Measurements from ENCODE around the gene INPPL1. TPM values are rescaled to one million over a fixed set of nuclear protein-coding genes. Genes with fewer than 3 reads are reported as not detected.

The INPPL1 gene
- total and polyA plus RNA-seq, 2 donors from 2014 or later: 39.9 to 120 TPM

GRCh38 chr11:72220696-72221363, 3.7 kb upstream of the INPPL1 start:
- Histone ChIP-seq H3K27ac (ENCODE audit: low read depth in 2 of 2, low read length in 2 of 2) (no peak overlapping the region), H3K9ac (ENCODE audit: low read length in 3 of 3) (no peak overlapping the region), H3K4me1 (ENCODE audit: control insufficient read depth in 2 of 3, insufficient read depth in 2 of 3, low read depth in 1 of 3, low read length in 3 of 3) (peaks cover 0 to 16% (median 13%) of the 10 kb centered on the region in 3 donors), H3K9me3 (ENCODE audit: control insufficient read depth in 2 of 3, insufficient read depth in 1 of 3, low read length in 3 of 3) (no peaks in the 10 kb centered on the region), H3K4me3 (ENCODE audit: low read length in 3 of 3) (no peak overlapping the region), H3K27me3 (ENCODE audit: control insufficient read depth, insufficient read depth, low read length) (no peaks in the 10 kb centered on the region), H3K36me3 (ENCODE audit: control insufficient read depth in 2 of 3, insufficient read depth in 3 of 3, low read length in 3 of 3) (no peaks in the 10 kb centered on the region)
- FAIRE-seq (no peak), DNase-seq (peak in 1 of 5 donors; percentile 38)
- intact Hi-C loops (cut with DNase I): no loop called here
- TF ChIP-seq, protein P1, sequence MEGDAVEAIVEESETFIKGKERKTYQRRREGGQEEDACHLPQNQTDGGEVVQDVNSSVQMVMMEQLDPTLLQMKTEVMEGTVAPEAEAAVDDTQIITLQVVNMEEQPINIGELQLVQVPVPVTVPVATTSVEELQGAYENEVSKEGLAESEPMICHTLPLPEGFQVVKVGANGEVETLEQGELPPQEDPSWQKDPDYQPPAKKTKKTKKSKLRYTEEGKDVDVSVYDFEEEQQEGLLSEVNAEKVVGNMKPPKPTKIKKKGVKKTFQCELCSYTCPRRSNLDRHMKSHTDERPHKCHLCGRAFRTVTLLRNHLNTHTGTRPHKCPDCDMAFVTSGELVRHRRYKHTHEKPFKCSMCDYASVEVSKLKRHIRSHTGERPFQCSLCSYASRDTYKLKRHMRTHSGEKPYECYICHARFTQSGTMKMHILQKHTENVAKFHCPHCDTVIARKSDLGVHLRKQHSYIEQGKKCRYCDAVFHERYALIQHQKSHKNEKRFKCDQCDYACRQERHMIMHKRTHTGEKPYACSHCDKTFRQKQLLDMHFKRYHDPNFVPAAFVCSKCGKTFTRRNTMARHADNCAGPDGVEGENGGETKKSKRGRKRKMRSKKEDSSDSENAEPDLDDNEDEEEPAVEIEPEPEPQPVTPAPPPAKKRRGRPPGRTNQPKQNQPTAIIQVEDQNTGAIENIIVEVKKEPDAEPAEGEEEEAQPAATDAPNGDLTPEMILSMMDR (IDR thresholded peaks at IDR 0.05; ENCODE audit: borderline replicate concordance, extremely low read depth, insufficient read depth): no peak

DNA sequence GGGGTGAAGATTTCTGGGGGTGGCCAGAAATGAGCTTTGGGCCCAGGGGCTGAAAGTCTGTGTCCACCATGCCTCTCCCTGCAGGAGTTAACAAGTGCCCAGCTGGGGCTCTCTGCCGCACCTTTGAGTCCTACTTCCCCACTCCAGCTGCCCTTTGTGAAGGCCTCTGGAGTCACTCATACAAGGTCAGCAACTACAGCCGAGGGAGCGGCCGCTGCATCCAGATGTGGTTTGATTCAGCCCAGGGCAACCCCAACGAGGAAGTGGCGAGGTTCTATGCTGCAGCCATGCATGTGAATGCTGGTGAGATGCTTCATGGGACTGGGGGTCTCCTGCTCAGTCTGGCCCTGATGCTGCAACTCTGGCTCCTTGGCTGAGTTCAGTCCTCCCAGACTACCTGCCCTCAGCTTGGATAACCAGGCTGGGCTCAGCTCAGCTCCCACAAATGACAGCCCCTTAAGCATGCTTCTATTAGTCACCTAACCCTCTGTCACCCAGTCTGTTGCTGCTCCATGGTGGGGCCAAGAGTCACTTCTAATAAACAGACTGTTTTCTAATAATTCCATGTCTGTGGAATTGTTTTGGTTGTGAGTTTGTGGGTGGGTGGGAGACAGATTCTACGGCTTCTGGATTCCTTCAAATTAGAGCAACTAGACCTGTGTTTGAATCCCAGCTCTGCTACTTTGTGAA, 3.0 kb upstream of the INPPL1 start:
- H3K4me3 ChIP-seq (ENCODE audit: low read length in 3 of 3): no peak overlapping the region
- no peak for DNase-seq
- H3K27ac ChIP-seq (ENCODE audit: low read depth in 2 of 2, low read length in 2 of 2): no peak overlapping the region

GRCh38 chr11:72222106-72222891, 2.3 kb upstream of the INPPL1 start:
- H3K9ac ChIP-seq (ENCODE audit: low read length in 3 of 3): peak overlapping the region; percentile 17 to 72 (median 65)
- H3K4me3 ChIP-seq (ENCODE audit: low read length in 3 of 3): peak overlapping the region; percentile 61 to 94 (median 80)
- H3K9me3 ChIP-seq (ENCODE audit: control insufficient read depth in 2 of 3, insufficient read depth in 1 of 3, low read length in 3 of 3): no peaks in the 10 kb centered on the region
- peak overlapping the region; percentile 94 to 96 for H3K27ac ChIP-seq (ENCODE audit: low read depth in 2 of 2, low read length in 2 of 2)
- H3K27me3 ChIP-seq (ENCODE audit: control insufficient read depth, insufficient read depth, low read length): no peaks in the 10 kb centered on the region
- TF ChIP-seq, protein P1 (IDR thresholded peaks at IDR 0.05; ENCODE audit: borderline replicate concordance, extremely low read depth, insufficient read depth): no peak
- peaks cover 0 to 4% (median 0%) of the 10 kb centered on the region in 3 donors for H3K36me3 ChIP-seq (ENCODE audit: control insufficient read depth in 2 of 3, insufficient read depth in 3 of 3, low read length in 3 of 3)
- DNase-seq (peak in 3 of 5 donors; percentile 8 to 51 (median 28)), FAIRE-seq (no peak)
- intact Hi-C loops (cut with DNase I): no loop called here
- peaks cover 0 to 17% (median 16%) of the 10 kb centered on the region in 3 donors for H3K4me1 ChIP-seq (ENCODE audit: control insufficient read depth in 2 of 3, insufficient read depth in 2 of 3, low read depth in 1 of 3, low read length in 3 of 3)

More for the DNA sequence above, 3.0 kb upstream of the INPPL1 start:
- H3K9me3 ChIP-seq (ENCODE audit: control insufficient read depth in 2 of 3, insufficient read depth in 1 of 3, low read length in 3 of 3): no peaks in the 10 kb centered on the region
- no peaks in the 10 kb centered on the region for H3K36me3 ChIP-seq (ENCODE audit: control insufficient read depth in 2 of 3, insufficient read depth in 3 of 3, low read length in 3 of 3)
- H3K4me1 ChIP-seq (ENCODE audit: control insufficient read depth in 2 of 3, insufficient read depth in 2 of 3, low read depth in 1 of 3, low read length in 3 of 3): peaks cover 0 to 16% (median 13%) of the 10 kb centered on the region in 3 donors
- H3K9ac ChIP-seq (ENCODE audit: low read length in 3 of 3): peak overlapping the region in 1 of 3 donors; percentile 72
- no peaks in the 10 kb centered on the region for H3K27me3 ChIP-seq (ENCODE audit: control insufficient read depth, insufficient read depth, low read length)
- FAIRE-seq: no peak
- TF ChIP-seq, protein P1 (IDR thresholded peaks at IDR 0.05; ENCODE audit: borderline replicate concordance, extremely low read depth, insufficient read depth): no peak
- intact Hi-C loops (cut with DNase I): no loop called here

All from kidney (tissue), 14 donors.